ENCODE results near the gene PCDHA11. TPM values are rescaled to one million over a fixed set of nuclear protein-coding genes. Genes with fewer than 3 reads are reported as not detected.
"Not testable (repeated sequence)": the region's sequence is repeated elsewhere in the genome, so short reads cannot be mapped to it uniquely, and the experiment has no call there.

PCDHA11 gene
- total and polyA plus RNA-seq, 8 donors = 0.34 to 1.6 (median 0.96) TPM

DNA sequence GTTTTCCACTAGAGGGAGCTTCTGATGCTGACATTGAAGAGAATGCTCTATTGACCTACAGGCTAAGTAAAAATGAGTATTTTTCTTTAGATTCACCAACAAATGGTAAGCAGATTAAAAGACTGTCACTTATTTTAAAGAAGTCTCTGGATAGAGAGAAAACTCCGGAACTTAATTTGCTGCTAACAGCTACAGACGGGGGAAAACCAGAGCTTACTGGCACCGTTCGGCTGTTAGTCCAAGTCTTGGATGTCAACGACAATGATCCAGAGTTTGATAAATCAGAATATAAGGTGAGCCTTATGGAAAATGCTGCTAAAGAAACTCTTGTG, 764 bp downstream of the PCDHA11 start:
- Histone ChIP-seq H3K36me3 (no peaks in the 10 kb centered on the region), H3K27ac (no peak overlapping the region), H3K4me1 (no peaks in the 10 kb centered on the region), H3K27me3 (no peaks in the 10 kb centered on the region), H3K9me3 (no peaks in the 10 kb centered on the region), H3K4me3 (peak overlapping the region in 1 of 4 donors; percentile 18)
- peak in 2 of 4 donors; percentile 76 to 83 for ATAC-seq
- DNase-seq = no peak
- TF ChIP-seq CTCF (IDR thresholded peaks at IDR 0.05) = no peak
- intact Hi-C loops (cut with DNase I) = no loop called here
- no peak for FAIRE-seq
- 46 to 57% methylated on average over 5 of the region's 5 CpGs for WGBS, 2 donors

DNA sequence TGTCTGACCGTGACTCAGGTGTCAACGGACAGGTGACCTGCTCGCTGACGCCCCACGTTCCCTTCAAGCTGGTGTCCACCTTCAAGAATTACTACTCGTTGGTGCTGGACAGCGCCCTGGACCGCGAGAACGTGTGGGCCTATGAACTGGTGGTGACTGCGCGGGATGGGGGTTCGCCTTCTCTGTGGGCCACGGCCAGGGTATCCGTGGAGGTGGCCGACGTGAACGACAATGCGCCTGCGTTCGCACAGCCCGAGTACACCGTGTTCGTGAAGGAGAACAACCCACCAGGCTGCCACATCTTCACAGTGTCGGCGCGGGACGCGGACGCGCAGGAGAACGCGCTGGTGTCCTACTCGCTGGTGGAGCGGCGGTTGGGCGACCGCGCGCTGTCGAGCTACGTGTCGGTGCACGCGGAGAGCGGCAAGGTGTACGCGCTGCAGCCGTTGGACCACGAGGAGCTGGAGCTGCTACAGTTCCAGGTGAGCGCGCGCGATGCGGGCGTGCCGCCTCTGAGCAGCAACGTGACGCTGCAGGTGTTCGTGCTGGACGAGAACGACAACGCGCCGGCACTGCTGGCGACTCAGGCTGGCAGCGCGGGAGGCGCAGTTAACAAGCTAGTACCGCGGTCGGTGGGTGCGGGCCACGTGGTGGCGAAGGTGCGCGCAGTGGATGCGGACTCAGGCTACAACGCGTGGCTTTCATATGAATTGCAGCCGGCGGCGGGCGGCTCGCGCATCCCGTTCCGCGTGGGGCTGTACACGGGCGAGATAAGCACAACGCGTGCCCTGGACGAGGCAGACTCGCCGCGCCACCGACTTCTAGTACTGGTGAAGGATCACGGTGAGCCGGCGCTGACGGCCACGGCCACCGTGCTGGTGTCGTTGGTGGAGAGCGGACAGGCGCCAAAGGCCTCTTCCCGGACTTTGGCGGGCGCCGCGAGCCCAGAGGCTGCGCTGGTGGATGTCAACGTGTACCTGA, 1.8 kb downstream of the PCDHA11 start:
- Histone ChIP-seq H3K4me3 (no peak overlapping the region), H3K27ac (no peak overlapping the region), H3K4me1 (no peaks in the 10 kb centered on the region), H3K36me3 (no peaks in the 10 kb centered on the region), H3K27me3 (no peaks in the 10 kb centered on the region), H3K9me3 (no peaks in the 10 kb centered on the region)
- DNase-seq (peak in 2 of 6 donors; percentile 49 to 57), FAIRE-seq (no peak), ATAC-seq (no peak)
- TF ChIP-seq CTCF (IDR thresholded peaks at IDR 0.05) = no peak
- intact Hi-C loops (cut with DNase I) = loop anchor here in 1 of 3 donors (10.0 kb wide), 1 partner anchor 174 kb away; no protein-coding TSS in a partner anchor
- 38 to 52% methylated on average over 114 of the region's 114 CpGs for WGBS, 2 donors

DNA sequence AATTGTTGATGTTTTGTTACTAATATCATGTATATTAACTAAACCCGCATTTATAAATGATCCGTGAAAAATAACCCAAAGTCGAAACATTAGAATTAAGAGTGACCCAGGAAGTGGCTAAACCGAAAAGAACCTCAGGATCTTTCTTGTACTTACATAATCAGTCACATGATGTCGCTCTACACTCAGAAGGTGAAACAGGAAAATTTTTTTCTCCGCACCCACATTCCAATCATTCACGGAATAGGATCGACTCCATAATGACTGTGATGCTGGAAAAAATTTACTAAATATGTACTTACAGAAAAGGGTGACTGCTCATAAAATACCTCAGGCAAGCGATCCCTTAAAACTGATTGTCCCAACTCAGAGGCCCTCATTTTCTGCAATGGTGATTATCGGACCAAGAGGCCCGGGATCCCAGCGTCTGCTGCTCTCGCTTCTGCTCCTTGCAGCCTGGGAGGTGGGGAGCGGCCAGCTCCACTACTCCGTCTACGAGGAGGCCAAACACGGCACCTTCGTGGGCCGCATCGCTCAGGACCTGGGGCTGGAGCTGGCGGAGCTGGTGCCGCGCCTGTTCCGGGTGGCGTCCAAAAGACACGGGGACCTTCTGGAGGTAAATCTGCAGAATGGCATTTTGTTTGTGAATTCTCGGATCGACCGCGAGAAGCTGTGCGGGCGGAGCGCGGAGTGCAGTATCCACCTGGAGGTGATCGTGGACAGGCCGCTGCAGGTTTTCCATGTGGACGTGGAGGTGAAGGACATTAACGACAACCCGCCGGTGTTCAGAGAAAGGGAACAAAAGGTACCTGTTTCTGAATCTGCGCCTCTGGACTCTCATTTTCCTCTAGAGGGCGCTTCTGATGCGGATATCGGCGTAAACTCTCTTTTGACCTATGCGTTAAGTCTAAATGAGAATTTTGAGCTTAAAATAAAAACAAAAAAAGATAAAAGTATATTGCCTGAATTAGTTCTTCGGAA, 6.6 kb downstream of the PCDHA11 start, which contains the start of gene PCDHA12:
Gene PCDHA12 (plus strand): TSS at position 224 of the 981 bp plus-strand sequence. CDS start 165 bp downstream, at position 389.
- ATAC-seq (peak; percentile 69 to 88 (median 76)), FAIRE-seq (no peak), DNase-seq (peak in 1 of 6 donors; percentile 31)
- Histone ChIP-seq H3K9me3 (no peaks in the 10 kb centered on the region), H3K27me3 (no peaks in the 10 kb centered on the region), H3K4me1 (no peaks in the 10 kb centered on the region), H3K36me3 (no peaks in the 10 kb centered on the region), H3K4me3 (peak within 1 kb of the TSS in 2 of 4 donors; percentile 14 to 26), H3K27ac (no peak within 1 kb of the TSS)
- 13 to 16% methylated on average over 42 to 47 of the region's 47 CpGs for WGBS, 2 donors
- no peak for TF ChIP-seq CTCF (IDR thresholded peaks at IDR 0.05)
- intact Hi-C loops (cut with DNase I) = loop anchor here in 1 of 3 donors (10.0 kb wide), 1 partner anchor 169 kb away; no protein-coding TSS in a partner anchor

DNA sequence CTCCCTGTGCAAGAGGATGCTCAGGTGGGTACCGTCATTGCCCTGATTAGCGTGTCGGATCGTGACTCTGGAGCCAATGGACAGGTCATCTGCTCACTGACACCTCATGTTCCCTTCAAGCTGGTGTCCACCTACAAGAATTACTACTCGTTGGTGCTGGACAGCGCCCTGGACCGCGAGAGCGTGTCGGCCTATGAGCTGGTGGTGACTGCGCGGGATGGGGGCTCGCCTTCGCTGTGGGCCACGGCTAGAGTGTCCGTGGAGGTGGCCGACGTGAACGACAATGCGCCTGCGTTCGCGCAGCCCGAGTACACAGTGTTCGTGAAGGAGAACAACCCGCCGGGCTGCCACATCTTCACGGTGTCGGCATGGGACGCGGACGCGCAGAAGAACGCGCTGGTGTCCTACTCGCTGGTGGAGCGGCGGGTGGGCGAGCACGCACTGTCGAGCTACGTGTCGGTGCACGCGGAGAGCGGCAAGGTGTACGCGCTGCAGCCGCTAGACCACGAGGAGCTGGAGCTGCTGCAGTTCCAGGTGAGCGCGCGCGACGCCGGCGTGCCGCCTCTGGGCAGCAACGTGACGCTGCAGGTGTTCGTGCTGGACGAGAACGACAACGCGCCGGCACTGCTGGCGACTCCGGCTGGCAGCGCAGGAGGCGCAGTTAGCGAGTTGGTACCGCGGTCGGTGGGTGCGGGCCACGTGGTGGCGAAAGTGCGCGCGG, 7.9 kb downstream of the PCDHA11 start:
- ATAC-seq, H3K27ac ChIP-seq, FAIRE-seq, H3K9me3 ChIP-seq, H3K4me3 ChIP-seq, H3K36me3 ChIP-seq, H3K4me1 ChIP-seq, H3K27me3 ChIP-seq: not testable (repeated sequence)
- peak in 1 of 6 donors; percentile 50 for DNase-seq
- WGBS, 2 donors = 31 to 33% methylated on average over 79 to 80 of the region's 80 CpGs
- intact Hi-C loops (cut with DNase I) = loop anchor here in 1 of 3 donors (10.0 kb wide), 1 partner anchor 168 kb away; no protein-coding TSS in a partner anchor

Measured in pancreas (tissue), 10 donors.